ENCODE results near the gene SAC3D1. TPM values are rescaled to one million over a fixed set of nuclear protein-coding genes. Genes with fewer than 3 reads are reported as not detected.

SAC3D1 gene
- total and polyA plus RNA-seq, 2 of the 4 experiments (the other 2 are of a cell fraction) = 2.9 to 13.2 TPM

DNA sequence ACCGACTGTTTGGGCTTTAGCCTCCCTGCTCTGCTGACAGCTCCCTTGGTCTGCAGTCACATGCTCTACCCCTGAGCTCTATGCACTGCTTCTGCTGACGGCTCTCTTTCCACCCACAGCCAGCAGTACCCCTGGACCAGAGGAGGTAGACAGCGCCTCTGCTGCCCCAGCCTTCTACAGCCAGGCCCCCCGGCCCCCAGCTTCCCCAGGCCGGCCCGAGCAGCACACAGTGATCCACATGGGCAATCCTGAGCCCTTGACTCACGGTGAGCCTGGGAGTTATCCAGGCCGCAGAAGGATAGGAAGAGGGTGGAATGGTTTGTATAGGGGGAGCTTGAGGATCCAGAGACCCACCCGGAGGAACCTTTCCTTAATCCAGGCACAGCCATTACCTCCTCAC, 45.8 kb downstream of the SAC3D1 start:
- Histone ChIP-seq H2BK5ac (ENCODE audit: low read depth, low read length, poor library complexity, severe bottlenecking) (no peak overlapping the region), H2AK5ac (ENCODE audit: low read depth, low read length) (no peak overlapping the region), H3K14ac (replicated peaks; ENCODE audit: low read depth, low read length) (no peak overlapping the region), H2AFZ (replicated peaks; ENCODE audit: low read length, poor library complexity) (no peak overlapping the region), H2BK20ac (ENCODE audit: low read depth, low read length) (no peak overlapping the region), H4K5ac (ENCODE audit: low read depth, low read length) (no peak overlapping the region), H3K4me3 (ENCODE audit: insufficient read depth, low read depth, low read length) (no peak overlapping the region), H3K56ac (ENCODE audit: extremely low read depth, insufficient read depth, low read length) (no peak overlapping the region), H3K18ac (ENCODE audit: low read depth, low read length) (no peak overlapping the region), H3K4me1 (ENCODE audit: control insufficient read depth, insufficient read depth, low read length) (peaks cover 4% of the 10 kb centered on the region; the same call in 1 of the 2 replicates), H3K9ac (ENCODE audit: low read depth, low read length) (no peak overlapping the region), H3K4me2 (ENCODE audit: low read depth, low read length) (no peak overlapping the region), H2BK15ac (ENCODE audit: low read depth, low read length) (no peak overlapping the region), H4K91ac (ENCODE audit: insufficient read depth, low read depth, low read length) (no peak overlapping the region), H3K23ac (ENCODE audit: low read depth, low read length) (no peak overlapping the region), H4K8ac (ENCODE audit: low read depth in 2 of 2, low read length in 2 of 2) (no peak overlapping the region), H3K9me1 (ENCODE audit: insufficient read depth, low read length) (no peaks in the 10 kb centered on the region), H3K27ac (ENCODE audit: insufficient read depth, low read length) (no peak overlapping the region), H3K4ac (ENCODE audit: low read depth, low read length) (no peak overlapping the region), H4K20me1 (ENCODE audit: insufficient read depth, low read length) (no peaks in the 10 kb centered on the region; the same call in 1 of the 2 replicates), H2AK9ac (replicated peaks; ENCODE audit: low read depth, low read length, poor library complexity) (peak overlapping the region; percentile 10), H2BK120ac (ENCODE audit: low read depth, low read length) (no peak overlapping the region), H3K9me3 (ENCODE audit: control insufficient read depth, insufficient read depth, low read length) (no peaks in the 10 kb centered on the region), H3K27me3 (ENCODE audit: control insufficient read depth, insufficient read depth, low read length) (no peaks in the 10 kb centered on the region), H3K36me3 (ENCODE audit: control insufficient read depth, insufficient read depth, low read length) (peaks cover 35% of the 10 kb centered on the region), H3K79me1 (ENCODE audit: low read depth in 1 of 2, low read length in 2 of 2) (peaks cover 29 to 39% of the 10 kb centered on the region in 2 experiments)
- no CpG with 5 or more reads among the region's 9 CpGs for WGBS, 2 experiments (ENCODE audit: extremely low coverage in 2 of 2, insufficient read length in 1 of 2)
- TF ChIP-seq CTCF (conservative IDR thresholded peaks at IDR 0.05; ENCODE audit: low read depth, low read length) (no peak), SMC3 (IDR thresholded peaks at IDR 0.05; ENCODE audit: low read depth, low read length) (no peak), NFE2L2 (IDR thresholded peaks at IDR 0.05; ENCODE audit: low read depth, low read length) (no peak), CEBPB (IDR thresholded peaks at IDR 0.05; ENCODE audit: low read depth, low read length) (no peak)
- intact Hi-C loops (cut with micrococcal nuclease) (no loop called here), dilution Hi-C loops (cut with HindIII; ENCODE audit: low sequenced_read_pairs, unreplicated experiment) (no loop called here), in situ Hi-C loops (cut with MboI; ENCODE audit: low sequenced_read_pairs) (no loop called here)
- no peak for ATAC-seq (ENCODE audit: low read depth)
- no peak for DNase-seq
- no TSS peak for BruUV-seq (replicated peaks)
- CTCF ChIA-PET = no interaction called here
- POLR2A ChIA-PET (ENCODE audit: unreplicated experiment) = no interaction called here
